OCI-LY3 (cell line): ENCODE measurements around the gene POTEF.
"Not testable (repeated sequence)": the region's sequence is repeated elsewhere in the genome, so short reads cannot be mapped to it uniquely, and the experiment has no call there.

ENCODE experiments used
- EZH2phosphoT487 ChIP-seq: fragments of 200-600 bp; shearing (Covaris generic); IDR thresholded peaks from 2 replicates; pipeline ENCODE4 v1.6.1; 2018; ENCODE audit warnings: antibody characterized with exemption, mixed run types, low read depth
- TF ChIP-seq, protein P1 (sequence below): fragments of 200-600, 300-600 bp; sonication (generic); IDR thresholded peaks from 2 replicates; pipeline ENCODE4 v1.5.1; 2014; ENCODE audit warnings: antibody characterized with exemption, low read length, low read depth

DNA sequence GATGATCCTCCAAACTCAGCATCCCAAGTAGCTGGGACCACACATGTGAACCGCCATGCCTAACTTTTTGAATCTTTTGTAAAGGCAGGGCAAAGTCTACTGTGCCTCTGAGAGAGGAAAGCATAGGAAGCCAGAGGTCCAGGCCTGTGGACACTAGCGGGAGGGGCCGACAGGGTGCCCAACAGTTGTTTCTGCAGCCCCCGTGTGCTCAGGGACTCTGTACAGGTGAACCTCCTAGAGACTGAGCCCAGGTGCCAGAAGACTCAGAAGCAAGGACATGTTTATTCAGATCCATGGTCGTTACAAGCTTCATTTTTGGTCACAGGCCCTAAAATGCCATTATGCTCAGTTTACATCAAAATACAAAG is 22.1 kb upstream of the POTEF start:
- TF ChIP-seq, protein P1, sequence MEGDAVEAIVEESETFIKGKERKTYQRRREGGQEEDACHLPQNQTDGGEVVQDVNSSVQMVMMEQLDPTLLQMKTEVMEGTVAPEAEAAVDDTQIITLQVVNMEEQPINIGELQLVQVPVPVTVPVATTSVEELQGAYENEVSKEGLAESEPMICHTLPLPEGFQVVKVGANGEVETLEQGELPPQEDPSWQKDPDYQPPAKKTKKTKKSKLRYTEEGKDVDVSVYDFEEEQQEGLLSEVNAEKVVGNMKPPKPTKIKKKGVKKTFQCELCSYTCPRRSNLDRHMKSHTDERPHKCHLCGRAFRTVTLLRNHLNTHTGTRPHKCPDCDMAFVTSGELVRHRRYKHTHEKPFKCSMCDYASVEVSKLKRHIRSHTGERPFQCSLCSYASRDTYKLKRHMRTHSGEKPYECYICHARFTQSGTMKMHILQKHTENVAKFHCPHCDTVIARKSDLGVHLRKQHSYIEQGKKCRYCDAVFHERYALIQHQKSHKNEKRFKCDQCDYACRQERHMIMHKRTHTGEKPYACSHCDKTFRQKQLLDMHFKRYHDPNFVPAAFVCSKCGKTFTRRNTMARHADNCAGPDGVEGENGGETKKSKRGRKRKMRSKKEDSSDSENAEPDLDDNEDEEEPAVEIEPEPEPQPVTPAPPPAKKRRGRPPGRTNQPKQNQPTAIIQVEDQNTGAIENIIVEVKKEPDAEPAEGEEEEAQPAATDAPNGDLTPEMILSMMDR: not testable (repeated sequence)
- TF ChIP-seq EZH2phosphoT487: not testable (repeated sequence)
